Suppressor macrophage treated with lipopolysaccharide for 1 hour (primary cell): ENCODE results near the gene FTSJ3.
"Not testable (repeated sequence)": the region's sequence is repeated elsewhere in the genome, so short reads cannot be mapped to it uniquely, and the experiment has no call there.

Experiments used
- DNase-seq, 3 donors: peaks; one replicate each; pipeline ENCODE4 v3.0.0-alpha.2; 2020 to 2022

The FTSJ3 gene, protein sequence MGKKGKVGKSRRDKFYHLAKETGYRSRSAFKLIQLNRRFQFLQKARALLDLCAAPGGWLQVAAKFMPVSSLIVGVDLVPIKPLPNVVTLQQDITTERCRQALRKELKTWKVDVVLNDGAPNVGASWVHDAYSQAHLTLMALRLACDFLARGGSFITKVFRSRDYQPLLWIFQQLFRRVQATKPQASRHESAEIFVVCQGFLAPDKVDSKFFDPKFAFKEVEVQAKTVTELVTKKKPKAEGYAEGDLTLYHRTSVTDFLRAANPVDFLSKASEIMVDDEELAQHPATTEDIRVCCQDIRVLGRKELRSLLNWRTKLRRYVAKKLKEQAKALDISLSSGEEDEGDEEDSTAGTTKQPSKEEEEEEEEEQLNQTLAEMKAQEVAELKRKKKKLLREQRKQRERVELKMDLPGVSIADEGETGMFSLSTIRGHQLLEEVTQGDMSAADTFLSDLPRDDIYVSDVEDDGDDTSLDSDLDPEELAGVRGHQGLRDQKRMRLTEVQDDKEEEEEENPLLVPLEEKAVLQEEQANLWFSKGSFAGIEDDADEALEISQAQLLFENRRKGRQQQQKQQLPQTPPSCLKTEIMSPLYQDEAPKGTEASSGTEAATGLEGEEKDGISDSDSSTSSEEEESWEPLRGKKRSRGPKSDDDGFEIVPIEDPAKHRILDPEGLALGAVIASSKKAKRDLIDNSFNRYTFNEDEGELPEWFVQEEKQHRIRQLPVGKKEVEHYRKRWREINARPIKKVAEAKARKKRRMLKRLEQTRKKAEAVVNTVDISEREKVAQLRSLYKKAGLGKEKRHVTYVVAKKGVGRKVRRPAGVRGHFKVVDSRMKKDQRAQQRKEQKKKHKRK

DNA sequence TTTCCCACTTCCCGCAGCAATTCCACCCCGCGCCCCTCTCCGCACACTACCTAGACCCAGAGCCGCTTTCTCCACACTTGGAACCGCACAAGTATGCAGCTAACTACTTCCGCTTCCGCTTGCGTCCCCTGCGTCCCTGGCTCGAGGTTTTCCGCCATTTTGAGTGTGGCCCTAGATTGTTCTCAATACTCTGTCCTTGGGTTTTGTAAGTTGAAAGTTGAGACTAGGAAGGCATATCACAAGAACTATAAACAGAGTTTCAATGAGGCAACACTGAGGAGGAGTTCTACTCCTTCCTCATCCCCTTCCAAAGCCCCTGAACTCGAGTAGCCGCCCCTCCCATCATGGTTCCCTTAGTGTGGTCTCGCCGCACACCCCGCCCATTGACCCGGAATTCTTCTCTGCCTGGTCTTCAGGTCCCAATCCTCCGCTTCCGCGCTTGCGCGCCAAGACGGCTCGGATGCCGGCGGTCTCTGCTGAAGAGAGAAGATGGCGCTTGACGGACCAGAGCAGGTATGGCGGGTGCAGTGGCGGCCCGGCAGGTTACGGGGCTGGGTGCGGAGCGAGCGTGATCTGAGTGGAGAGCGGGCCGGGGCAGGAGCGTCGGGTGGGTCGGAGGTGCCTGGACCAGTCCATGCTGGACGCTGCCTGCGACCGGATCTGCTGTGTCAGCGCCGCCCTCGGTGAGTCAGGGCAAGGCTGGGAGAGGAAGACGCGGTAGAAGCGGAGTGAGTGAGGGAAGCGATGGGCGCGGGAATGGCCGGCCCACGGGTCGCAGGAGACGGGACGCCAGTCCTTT, at the start of gene FTSJ3, which contains the start of gene PSMC5:
TSS of gene FTSJ3 (minus strand) at position 662 of the 799 bp plus-strand sequence. CDS start 761 bp downstream, outside the sequence.
TSS of gene PSMC5 (plus strand) at position 430 of the 799 bp plus-strand sequence. CDS start at position 490, 60 bp downstream.
- DNase-seq, result peak; percentile 96 to 97 (median 97)

DNA sequence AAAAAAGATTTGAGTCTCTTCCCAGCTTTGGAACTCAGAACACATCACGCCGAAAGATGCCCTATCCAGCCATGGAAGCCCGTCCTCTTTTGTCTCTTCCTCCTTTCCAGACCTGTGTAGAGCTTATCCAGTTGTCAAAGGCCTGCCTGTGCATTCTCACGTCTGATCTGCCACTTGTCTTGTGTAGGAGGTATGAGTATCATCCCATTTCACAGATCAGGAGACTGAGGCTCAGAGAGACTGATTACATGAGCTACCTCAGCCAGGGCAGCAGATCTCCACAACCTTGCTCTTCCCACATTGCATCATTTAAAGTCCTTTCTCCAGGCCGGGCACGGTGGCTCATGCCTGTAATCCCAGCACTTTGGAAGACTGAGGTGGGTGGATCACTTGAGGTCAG, 47.2 kb upstream of the FTSJ3 start:
- not testable (repeated sequence) for DNase-seq

- DNase-seq, result not testable (repeated sequence)
Observed at GRCh38 chr17:63874061-63874626, 46.7 kb upstream of the FTSJ3 start.

DNA sequence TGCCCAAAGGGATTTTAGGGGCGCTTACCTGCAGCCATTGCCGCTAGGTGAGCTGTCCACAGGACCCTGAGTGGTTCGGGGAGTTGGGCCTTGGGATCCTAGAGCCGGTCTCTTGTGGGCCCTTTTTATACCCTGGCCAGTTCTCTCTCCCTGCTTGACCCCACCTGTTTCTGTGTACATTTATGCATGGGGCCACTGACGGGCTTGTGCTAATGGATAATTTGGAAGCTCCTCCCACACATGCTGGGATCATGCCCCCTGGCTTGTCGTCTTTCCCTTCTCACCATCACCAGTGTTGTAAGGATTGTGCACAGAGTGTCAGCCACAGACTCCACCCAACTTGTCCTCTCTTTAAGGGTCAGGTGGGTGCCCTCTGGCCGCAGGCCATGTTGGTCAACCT, 46.1 kb upstream of the FTSJ3 start, which contains the start of gene CSH2:
TSS of gene CSH2 (minus strand) at position 101 of the 400 bp plus-strand sequence. CDS start at position 38, 63 bp downstream.
- not testable (repeated sequence) for DNase-seq

GRCh38 chr17:63871646-63872365, 44.3 kb upstream of the FTSJ3 start:
- not testable (repeated sequence) for DNase-seq

- not testable (repeated sequence) for DNase-seq
Observed at GRCh38 chr17:63870292-63870665, 42.8 kb upstream of the FTSJ3 start.

- not testable (repeated sequence) for DNase-seq
Observed at GRCh38 chr17:63869491-63870291, 42.2 kb upstream of the FTSJ3 start.

DNA sequence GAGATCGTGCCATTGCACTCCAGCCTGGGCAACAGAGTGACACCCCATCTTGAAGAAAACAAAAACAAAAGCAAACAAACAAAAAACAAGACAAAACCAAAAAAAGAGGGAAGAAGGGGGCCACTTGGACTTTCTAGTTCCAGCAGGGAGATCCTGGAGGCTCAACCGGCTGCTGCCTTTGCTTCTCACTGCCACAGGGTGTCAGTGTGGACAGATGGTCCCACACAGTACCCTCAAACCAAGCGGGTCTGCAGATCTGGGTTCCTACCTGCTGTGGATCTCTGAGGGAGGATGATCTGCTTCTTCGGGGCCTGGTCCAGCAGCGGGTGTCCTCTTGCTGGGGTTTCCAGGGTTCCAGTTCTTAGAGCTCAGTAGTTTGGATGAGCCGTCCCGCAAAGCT, 39.2 kb upstream of the FTSJ3 start:
- not testable (repeated sequence) for DNase-seq

DNA sequence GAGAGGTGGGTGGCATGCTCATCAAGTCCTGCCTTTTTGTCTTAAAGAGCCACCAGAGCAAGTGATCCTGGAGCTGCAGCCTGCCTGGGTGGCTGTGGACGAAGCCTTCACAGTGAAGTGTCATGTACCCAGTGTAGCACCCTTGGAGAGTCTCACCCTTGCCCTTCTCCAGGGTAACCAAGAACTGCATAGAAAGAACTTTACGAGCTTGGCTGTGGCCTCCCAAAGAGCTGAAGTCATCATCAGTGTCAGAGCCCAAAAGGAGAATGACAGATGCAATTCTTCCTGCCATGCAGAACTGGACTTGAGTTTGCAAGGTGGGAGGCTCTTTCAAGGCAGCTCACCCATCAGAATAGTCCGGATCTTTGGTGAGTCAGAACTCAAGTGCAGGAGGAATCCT, 31.8 kb upstream of the FTSJ3 start:
- DNase-seq, result no peak

DNA sequence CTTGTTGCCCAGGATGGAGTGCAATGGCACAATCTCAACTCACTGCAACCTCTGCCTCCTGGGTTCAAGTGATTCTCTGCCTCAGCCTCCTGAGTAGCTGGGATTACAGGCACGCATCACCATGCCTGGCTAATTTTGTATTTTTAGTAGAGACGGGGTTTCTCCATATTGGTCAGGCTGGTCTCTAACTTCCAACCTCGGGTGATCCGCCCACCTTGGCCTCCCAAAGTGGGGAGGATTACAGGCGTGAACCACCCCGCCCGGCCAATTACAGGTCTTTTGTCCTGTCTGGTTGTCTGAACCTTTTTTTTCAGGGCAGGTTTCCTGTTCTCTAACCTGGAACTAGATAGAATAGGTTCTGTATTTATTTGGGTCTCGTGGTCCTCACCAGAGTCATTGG, 29.0 kb upstream of the FTSJ3 start:
- not testable (repeated sequence) for DNase-seq

DNA sequence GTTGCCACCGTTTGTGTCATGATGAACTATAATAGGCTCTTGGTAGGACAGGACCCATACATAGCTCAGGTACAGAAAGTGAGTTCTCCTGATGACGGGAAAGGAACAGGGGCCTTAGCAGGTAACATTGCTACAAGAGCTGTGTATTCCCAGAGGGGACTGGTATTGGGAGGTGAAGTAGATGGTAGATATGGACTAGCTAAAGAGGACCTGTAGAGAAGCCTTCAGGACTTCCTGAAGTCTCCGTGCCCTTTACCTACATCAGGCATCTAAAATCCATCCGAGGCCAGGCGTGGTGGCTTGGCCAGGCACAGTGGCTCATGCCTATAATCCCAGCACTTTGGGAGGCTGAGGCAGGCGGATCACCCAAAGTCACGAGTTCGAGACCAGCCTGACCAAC, 27.7 kb upstream of the FTSJ3 start:
- no peak for DNase-seq

- DNase-seq, result no peak
Observed at GRCh38 chr17:63854709-63855108, 27.2 kb upstream of the FTSJ3 start.

- DNase-seq, result no peak
Observed at GRCh38 chr17:63853260-63853659, 25.8 kb upstream of the FTSJ3 start.

- no peak for DNase-seq
Observed at GRCh38 chr17:63850401-63850800, 22.9 kb upstream of the FTSJ3 start.

DNA sequence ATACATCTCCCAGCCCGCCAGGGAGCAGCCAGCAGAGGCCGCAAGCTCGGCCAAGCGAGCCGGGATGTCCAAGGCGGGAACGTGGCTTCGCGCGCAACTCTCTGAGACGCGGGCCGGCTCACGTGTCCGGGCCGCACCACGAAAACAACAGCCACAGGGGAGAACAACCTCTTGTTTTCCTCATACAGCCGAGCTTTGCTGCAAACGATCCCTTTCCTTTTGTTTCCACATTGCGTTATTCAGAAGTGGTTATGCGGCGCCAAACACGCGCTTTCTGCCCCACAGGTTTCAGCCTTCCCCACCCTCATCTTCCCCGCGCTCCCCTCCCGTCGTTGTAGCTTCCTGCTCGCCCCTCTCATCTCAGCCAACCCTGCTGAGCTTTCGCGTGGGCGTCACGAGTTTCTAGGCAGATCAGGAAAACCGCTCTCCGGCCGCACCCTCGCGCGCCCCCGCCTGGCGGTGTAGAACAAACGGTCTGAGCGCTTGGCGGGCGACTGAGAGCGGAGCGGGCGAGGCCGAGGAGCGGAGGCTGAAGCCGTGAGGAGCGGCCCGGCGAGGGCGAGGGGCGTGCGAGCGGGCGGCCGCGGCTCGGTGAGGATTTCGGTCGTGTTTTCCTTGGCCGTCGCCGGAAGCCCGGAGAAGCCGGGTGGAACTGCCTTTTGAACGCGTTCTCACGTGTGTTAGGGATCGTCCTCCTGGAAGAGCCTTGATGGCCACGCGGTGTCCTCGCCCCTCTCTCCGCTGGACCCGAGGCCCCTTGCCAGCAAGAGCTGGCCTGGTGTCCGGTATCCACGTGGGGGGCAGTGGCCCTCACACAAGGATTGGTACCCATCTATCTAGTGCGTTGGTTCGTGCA, 21.6 kb upstream of the FTSJ3 start:
- DNase-seq, result peak; percentile 98 to 99 (median 99)

DNA sequence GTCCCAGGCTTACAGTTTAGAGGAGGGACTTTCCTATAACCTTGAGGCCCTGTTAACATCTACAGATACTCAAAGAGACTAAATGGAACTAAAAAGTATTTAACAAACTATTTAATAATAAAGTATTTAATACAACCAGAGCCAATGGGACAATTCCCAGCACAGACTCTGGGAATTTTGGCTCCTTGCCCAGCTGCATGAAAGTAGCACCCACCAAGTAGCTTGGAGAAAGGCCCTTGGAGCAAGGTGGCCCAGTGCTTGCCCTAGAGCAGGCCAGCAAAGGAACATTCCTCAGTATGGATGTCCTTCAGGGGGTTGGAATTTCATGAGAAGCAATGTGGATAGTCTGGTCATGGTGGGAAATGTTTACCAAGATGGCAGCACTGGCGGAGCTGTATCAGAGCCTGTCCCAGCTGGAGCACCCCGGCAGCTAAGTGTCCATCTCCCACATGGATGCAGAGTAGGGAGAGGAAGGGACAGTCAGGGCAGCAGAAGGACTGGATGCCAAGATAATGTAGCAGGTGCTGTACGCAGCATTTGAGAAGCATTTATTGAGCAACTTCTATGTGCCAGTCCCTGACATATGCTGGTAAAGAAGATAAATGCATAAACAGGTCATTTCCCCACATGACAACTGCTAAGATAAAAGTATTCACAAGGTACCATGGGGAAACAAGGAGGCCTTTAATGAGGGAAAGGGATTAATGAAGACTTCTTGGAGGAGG, 20.2 kb upstream of the FTSJ3 start:
- no peak for DNase-seq

GRCh38 chr17:63845509-63845908, 18.0 kb upstream of the FTSJ3 start:
- DNase-seq, result no peak

GRCh38 chr17:63843910-63844677, 16.6 kb upstream of the FTSJ3 start:
- no peak for DNase-seq
